ENCODE results near the gene PNPLA2. TPM values are rescaled to one million over a fixed set of nuclear protein-coding genes. Genes with fewer than 3 reads are reported as not detected.

PNPLA2 gene
- total and polyA plus RNA-seq, 5 donors from 2014 or later, result 23.9 to 195 (median 24.9) TPM

DNA sequence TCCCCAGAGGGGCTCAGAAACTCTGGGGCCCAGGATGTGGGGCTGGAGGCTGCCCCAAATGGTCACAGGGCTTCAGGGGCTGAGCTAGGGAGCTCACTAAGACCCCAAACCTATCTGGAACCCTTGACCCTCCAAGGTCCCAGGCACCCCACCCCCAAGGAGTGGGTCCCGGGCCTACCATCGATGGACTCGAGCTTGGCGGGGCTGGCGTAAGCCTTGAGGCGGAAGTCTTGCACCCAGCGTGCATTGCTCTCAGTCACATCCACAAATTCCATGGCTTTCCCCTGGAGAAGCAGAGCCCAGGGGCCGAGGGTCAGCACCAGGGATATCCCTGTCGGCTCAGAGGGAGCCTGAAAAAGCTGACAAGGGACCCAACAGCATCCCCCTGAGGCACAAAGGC is 44.9 kb upstream of the PNPLA2 start:
- Mint-ChIP-seq H3K9me3 (no peaks in the 10 kb centered on the region), H3K27ac (peak overlapping the region in 1 of 3 donors; percentile 79), H3K36me3 (no peaks in the 10 kb centered on the region), H3K4me1 (peaks cover 0 to 26% (median 5%) of the 10 kb centered on the region in 4 donors), H3K4me3 (peak overlapping the region in 1 of 4 donors; percentile 85), H3K27me3 (no peaks in the 10 kb centered on the region)
- H3K36me3 ChIP-seq (ENCODE audit: control insufficient read depth, insufficient read depth, low read length), result peaks cover 5% of the 10 kb centered on the region
- no peak for DNase-seq
- H3K27ac ChIP-seq (ENCODE audit: insufficient read depth, low read length, poor library complexity, severe bottlenecking), result no peak overlapping the region
- H3K4me1 ChIP-seq (ENCODE audit: control insufficient read depth, insufficient read depth, low read length, poor library complexity, severe bottlenecking), result peaks cover 28% of the 10 kb centered on the region
- no peaks in the 10 kb centered on the region for H3K27me3 ChIP-seq (ENCODE audit: control insufficient read depth, insufficient read depth, low read length)
- no peak overlapping the region for H3K4me3 ChIP-seq (ENCODE audit: low read depth, low read length)
- ATAC-seq (ENCODE audit: low read depth in 2 of 2), result no peak
- H3K9me3 ChIP-seq (ENCODE audit: control insufficient read depth in 2 of 2, low read length in 2 of 2), result no peaks in the 10 kb centered on the region

DNA sequence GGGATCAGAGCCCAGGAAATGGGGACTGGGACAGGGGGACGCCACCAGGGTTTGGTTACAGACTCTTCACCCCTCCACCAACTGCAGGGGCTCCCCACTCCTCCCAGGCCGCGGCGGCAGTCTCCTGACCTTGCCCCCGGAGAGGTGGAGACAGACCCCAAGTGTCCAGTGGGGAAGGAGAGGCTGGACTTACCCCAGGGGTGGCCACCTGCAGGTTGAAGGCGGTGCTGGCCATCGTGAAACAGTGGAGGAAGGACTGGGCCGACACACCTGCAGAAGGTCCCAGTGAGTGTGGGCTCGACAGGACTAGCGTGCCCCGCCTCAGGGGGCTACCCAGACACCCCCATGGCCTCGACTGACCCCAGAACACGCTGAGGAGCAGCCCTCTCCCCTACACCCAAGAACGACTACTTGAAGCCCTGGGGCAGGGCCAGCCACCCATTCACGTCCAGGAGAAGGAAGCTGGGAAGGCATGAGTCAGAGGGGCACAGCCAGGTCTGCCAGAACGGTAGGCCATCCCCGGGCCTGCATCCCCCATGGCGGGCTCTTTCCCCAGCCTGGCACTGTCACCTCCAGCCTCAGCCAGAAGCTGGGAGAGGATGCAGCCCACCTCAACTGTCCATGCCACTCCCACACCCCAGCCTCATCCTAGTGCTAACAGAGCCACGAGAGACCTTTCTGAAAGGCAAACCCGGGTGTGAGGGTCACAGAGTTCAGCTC is 43.7 kb upstream of the PNPLA2 start:
- DNase-seq, result no peak
- no peak for ATAC-seq (ENCODE audit: low read depth in 2 of 2)
- Histone ChIP-seq H3K4me1 (ENCODE audit: control insufficient read depth, insufficient read depth, low read length, poor library complexity, severe bottlenecking) (peaks cover 30% of the 10 kb centered on the region), H3K27ac (ENCODE audit: insufficient read depth, low read length, poor library complexity, severe bottlenecking) (no peak overlapping the region), H3K9me3 (ENCODE audit: control insufficient read depth in 2 of 2, low read length in 2 of 2) (no peaks in the 10 kb centered on the region), H3K36me3 (ENCODE audit: control insufficient read depth, insufficient read depth, low read length) (peaks cover 5% of the 10 kb centered on the region), H3K4me3 (ENCODE audit: low read depth, low read length) (no peak overlapping the region), H3K27me3 (ENCODE audit: control insufficient read depth, insufficient read depth, low read length) (no peaks in the 10 kb centered on the region)
- H3K4me1 Mint-ChIP-seq, result peaks cover 0 to 36% (median 5%) of the 10 kb centered on the region in 4 donors
- peak overlapping the region in 1 of 3 donors; percentile 51 for H3K27ac Mint-ChIP-seq
- H3K9me3 Mint-ChIP-seq, result no peaks in the 10 kb centered on the region
- peak overlapping the region; percentile 67 to 90 (median 82) for H3K4me3 Mint-ChIP-seq
- no peaks in the 10 kb centered on the region for H3K36me3 Mint-ChIP-seq
- no peaks in the 10 kb centered on the region for H3K27me3 Mint-ChIP-seq

DNA sequence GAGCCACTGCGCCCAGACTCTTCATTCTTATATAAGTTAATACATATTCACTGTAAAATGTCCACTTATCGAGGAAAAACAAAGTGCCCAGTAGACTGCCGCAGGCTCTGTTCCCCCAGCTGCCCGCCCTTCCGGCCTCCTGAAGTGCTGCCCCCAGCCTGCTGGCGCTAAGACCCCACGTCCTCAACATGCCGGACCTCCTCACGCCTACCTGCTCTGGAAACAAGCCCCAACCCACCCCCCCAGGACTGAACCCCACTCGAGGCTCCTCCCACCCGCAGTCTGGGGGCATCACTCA is 42.5 kb upstream of the PNPLA2 start:
- ATAC-seq (ENCODE audit: low read depth in 2 of 2) (no peak), DNase-seq (no peak)
- no peaks in the 10 kb centered on the region for H3K27me3 ChIP-seq (ENCODE audit: control insufficient read depth, insufficient read depth, low read length)
- Mint-ChIP-seq H3K27me3 (no peaks in the 10 kb centered on the region), H3K4me1 (peaks cover 0 to 39% (median 5%) of the 10 kb centered on the region in 4 donors), H3K9me3 (no peaks in the 10 kb centered on the region), H3K36me3 (no peaks in the 10 kb centered on the region), H3K4me3 (peak overlapping the region; percentile 67 to 93 (median 84)), H3K27ac (peak overlapping the region in 2 of 3 donors; percentile 51 to 77)
- no peak overlapping the region for H3K27ac ChIP-seq (ENCODE audit: insufficient read depth, low read length, poor library complexity, severe bottlenecking)
- no peaks in the 10 kb centered on the region for H3K9me3 ChIP-seq (ENCODE audit: control insufficient read depth in 2 of 2, low read length in 2 of 2)
- no peak overlapping the region for H3K4me3 ChIP-seq (ENCODE audit: low read depth, low read length)
- H3K36me3 ChIP-seq (ENCODE audit: control insufficient read depth, insufficient read depth, low read length), result no peaks in the 10 kb centered on the region
- H3K4me1 ChIP-seq (ENCODE audit: control insufficient read depth, insufficient read depth, low read length, poor library complexity, severe bottlenecking), result peaks cover 30% of the 10 kb centered on the region

GRCh38 chr11:776561-777287 is 42.0 kb upstream of the PNPLA2 start:
- peaks cover 30% of the 10 kb centered on the region for H3K4me1 ChIP-seq (ENCODE audit: control insufficient read depth, insufficient read depth, low read length, poor library complexity, severe bottlenecking)
- Mint-ChIP-seq H3K4me1 (peaks cover 0 to 42% (median 5%) of the 10 kb centered on the region in 4 donors), H3K27me3 (no peaks in the 10 kb centered on the region), H3K4me3 (peak overlapping the region; percentile 67 to 93 (median 84)), H3K27ac (peak overlapping the region in 1 of 3 donors; percentile 77), H3K9me3 (no peaks in the 10 kb centered on the region), H3K36me3 (no peaks in the 10 kb centered on the region)
- H3K36me3 ChIP-seq (ENCODE audit: control insufficient read depth, insufficient read depth, low read length), result no peaks in the 10 kb centered on the region
- no peak overlapping the region for H3K4me3 ChIP-seq (ENCODE audit: low read depth, low read length)
- peak overlapping the region; percentile 66 for H3K27ac ChIP-seq (ENCODE audit: insufficient read depth, low read length, poor library complexity, severe bottlenecking)
- ATAC-seq (ENCODE audit: low read depth in 2 of 2) (peak; percentile 30 to 52), DNase-seq (peak in 1 of 3 donors; percentile 46)
- no peaks in the 10 kb centered on the region for H3K27me3 ChIP-seq (ENCODE audit: control insufficient read depth, insufficient read depth, low read length)
- no peaks in the 10 kb centered on the region for H3K9me3 ChIP-seq (ENCODE audit: control insufficient read depth in 2 of 2, low read length in 2 of 2)

GRCh38 chr11:777288-778255 is 41.1 kb upstream of the PNPLA2 start, which contains the start of gene GATD1:
GATD1 (minus strand) TSS chr11:777487; CDS start chr11:777462, 25 bp downstream.
- H3K4me3 Mint-ChIP-seq, result peak within 1 kb of the TSS; percentile 82 to 93 (median 89)
- H3K36me3 ChIP-seq (ENCODE audit: control insufficient read depth, insufficient read depth, low read length), result no peaks in the 10 kb centered on the region
- no peaks in the 10 kb centered on the region for H3K9me3 Mint-ChIP-seq
- H3K4me1 ChIP-seq (ENCODE audit: control insufficient read depth, insufficient read depth, low read length, poor library complexity, severe bottlenecking), result peaks cover 30% of the 10 kb centered on the region
- H3K27ac Mint-ChIP-seq, result peak within 1 kb of the TSS in 2 of 3 donors; percentile 83 to 84
- H3K27me3 ChIP-seq (ENCODE audit: control insufficient read depth, insufficient read depth, low read length), result no peaks in the 10 kb centered on the region
- H3K4me1 Mint-ChIP-seq, result peaks cover 0 to 42% (median 5%) of the 10 kb centered on the region in 4 donors
- H3K27me3 Mint-ChIP-seq, result no peaks in the 10 kb centered on the region
- ATAC-seq (ENCODE audit: low read depth in 2 of 2), result peak; percentile 86
- DNase-seq, result peak; percentile 90 to 93 (median 90)
- no peaks in the 10 kb centered on the region for H3K36me3 Mint-ChIP-seq
- H3K4me3 ChIP-seq (ENCODE audit: low read depth, low read length), result peak within 1 kb of the TSS; percentile 32
- H3K27ac ChIP-seq (ENCODE audit: insufficient read depth, low read length, poor library complexity, severe bottlenecking), result peak within 1 kb of the TSS; percentile 66
- H3K9me3 ChIP-seq (ENCODE audit: control insufficient read depth in 2 of 2, low read length in 2 of 2), result no peaks in the 10 kb centered on the region

DNA sequence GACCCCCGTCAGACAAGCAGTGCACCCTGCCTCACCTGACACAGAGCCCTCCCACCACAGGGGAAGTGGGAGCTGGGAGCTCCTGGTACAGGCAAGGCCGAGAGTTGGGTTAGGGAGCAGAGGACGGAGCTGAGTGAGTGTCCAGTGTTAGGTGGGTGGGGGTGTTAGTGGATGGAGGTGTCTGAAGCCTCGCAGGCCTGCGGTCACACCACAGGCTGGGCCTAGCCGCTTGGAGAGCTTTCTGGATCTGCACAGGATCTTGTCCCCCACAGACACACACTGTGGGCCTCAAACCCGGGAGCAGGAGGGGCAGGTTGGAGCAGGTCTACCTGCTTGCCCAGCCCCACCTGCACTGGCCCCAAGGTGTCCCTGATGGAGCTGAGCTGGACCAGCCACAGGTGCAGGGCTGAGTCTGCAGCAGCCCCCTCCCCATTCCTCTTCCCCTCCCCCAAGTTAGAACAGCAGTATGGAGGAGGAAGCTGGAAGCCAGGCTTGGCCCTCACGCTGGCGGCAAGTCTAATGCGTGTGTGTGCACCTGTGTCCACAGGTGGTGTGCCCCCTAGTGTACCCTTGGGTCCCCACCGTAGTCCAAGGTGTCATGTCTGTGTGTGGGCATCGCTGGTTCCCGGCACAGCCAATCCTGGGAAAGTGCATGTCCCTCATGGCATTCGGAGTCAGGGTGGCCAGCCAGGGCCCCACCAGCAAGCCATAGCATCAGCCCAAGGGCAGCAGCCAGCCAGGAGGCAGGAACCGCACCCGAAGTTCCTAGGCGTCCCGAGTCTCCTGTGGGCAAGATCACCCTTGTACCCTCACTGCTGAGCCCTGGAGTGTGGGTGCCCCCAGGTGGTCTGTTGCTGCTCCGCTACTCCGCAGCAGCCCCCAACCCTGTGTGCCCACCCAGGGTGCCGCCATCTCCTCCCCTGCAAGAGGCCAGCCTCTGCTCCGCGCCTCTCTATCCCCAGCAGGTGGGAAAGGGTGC is 39.4 kb upstream of the PNPLA2 start:
- Mint-ChIP-seq H3K27me3 (no peaks in the 10 kb centered on the region), H3K36me3 (no peaks in the 10 kb centered on the region), H3K4me3 (peak overlapping the region; percentile 10 to 48 (median 40)), H3K9me3 (no peaks in the 10 kb centered on the region), H3K27ac (peak overlapping the region in 1 of 3 donors; percentile 20), H3K4me1 (peaks cover 0 to 43% (median 5%) of the 10 kb centered on the region in 4 donors)
- Histone ChIP-seq H3K36me3 (ENCODE audit: control insufficient read depth, insufficient read depth, low read length) (no peaks in the 10 kb centered on the region), H3K4me3 (ENCODE audit: low read depth, low read length) (no peak overlapping the region), H3K4me1 (ENCODE audit: control insufficient read depth, insufficient read depth, low read length, poor library complexity, severe bottlenecking) (peaks cover 30% of the 10 kb centered on the region), H3K27ac (ENCODE audit: insufficient read depth, low read length, poor library complexity, severe bottlenecking) (no peak overlapping the region), H3K9me3 (ENCODE audit: control insufficient read depth in 2 of 2, low read length in 2 of 2) (no peaks in the 10 kb centered on the region), H3K27me3 (ENCODE audit: control insufficient read depth, insufficient read depth, low read length) (no peaks in the 10 kb centered on the region)
- ATAC-seq (ENCODE audit: low read depth in 2 of 2) (no peak), DNase-seq (no peak)
